ENCODE results near the gene FKBP9.

FKBP9 gene

DNA sequence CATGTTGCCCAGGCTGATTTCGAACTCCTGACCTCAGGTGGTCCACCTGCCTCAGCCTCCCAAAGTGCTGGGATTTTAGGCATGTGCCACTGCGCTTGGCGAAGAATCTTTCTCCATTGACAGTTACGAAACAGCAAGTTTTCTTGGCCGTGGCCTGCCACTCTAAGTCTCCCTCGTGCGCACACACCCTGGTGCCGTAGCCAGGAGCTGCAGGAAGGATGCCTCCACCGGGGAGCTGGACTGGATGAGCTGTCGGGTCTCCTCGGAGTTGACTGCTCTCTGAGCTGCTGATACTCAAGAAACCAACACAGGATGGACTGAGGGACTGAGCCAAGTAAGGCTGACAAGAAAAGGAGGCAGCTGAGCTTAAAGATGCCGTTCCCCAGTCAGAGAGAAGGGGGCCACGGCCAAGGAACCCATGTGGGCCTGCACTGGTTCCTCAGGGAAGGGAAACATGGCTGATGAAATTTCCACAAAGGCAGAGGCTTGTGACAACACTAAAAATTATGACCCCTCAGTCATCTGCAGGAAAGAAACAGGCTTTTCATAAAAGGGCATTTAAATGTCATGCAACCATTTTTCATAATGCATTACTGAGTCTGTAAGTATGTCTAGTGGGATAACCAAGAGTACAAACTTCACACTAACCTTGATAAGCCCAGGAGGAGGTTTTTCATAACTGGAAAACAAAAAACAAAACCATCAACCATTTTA is 27.7 kb upstream of the FKBP9 start:
- TF ChIP-seq ZFX (IDR thresholded peaks at IDR 0.05): no peak
- TF ChIP-seq, protein P1, sequence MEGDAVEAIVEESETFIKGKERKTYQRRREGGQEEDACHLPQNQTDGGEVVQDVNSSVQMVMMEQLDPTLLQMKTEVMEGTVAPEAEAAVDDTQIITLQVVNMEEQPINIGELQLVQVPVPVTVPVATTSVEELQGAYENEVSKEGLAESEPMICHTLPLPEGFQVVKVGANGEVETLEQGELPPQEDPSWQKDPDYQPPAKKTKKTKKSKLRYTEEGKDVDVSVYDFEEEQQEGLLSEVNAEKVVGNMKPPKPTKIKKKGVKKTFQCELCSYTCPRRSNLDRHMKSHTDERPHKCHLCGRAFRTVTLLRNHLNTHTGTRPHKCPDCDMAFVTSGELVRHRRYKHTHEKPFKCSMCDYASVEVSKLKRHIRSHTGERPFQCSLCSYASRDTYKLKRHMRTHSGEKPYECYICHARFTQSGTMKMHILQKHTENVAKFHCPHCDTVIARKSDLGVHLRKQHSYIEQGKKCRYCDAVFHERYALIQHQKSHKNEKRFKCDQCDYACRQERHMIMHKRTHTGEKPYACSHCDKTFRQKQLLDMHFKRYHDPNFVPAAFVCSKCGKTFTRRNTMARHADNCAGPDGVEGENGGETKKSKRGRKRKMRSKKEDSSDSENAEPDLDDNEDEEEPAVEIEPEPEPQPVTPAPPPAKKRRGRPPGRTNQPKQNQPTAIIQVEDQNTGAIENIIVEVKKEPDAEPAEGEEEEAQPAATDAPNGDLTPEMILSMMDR (conservative IDR thresholded peaks at IDR 0.05): no peak
- no peak overlapping the region for H3K27ac ChIP-seq

DNA sequence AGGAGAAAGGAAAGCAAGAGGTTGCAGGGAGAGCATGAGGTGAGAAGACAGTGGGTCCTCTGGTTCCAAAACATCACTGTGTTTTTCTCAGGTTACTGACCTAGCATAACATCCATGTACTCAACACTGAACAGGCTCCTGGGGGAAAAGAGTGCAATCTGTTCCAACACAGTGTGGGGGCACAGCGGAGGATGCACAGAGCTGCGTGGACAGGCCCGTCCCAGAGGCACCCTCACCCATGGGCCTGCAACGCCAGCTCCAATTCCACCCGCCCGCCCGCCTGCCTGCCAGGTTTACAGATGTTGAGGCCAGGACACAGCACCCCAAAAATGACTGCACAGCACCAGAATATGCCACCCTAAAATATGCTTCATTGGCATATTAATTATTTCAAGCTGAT is 26.9 kb upstream of the FKBP9 start:
- H3K27ac ChIP-seq: no peak overlapping the region
- TF ChIP-seq, protein P1 (conservative IDR thresholded peaks at IDR 0.05): no peak
- no peak for TF ChIP-seq ZFX (IDR thresholded peaks at IDR 0.05)

DNA sequence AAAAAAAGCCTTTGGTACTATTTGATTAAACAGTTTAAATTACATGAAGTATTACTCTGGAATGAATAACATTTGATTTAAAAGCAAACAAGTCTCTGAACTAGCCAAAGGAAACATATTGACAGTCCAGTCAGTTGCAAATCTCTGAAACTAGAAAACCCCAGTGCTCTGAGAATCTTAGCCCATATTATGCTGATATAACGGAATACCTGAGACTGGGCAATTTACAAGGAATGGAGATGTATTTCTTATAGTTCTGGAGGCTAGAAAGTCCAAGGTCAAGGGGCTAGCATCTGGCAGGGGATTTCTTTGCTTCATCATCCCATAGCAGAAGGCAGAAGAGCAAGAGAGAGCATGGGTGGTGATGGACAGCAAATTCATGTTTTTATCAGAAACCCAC is 21.7 kb upstream of the FKBP9 start:
- H3K27ac ChIP-seq: no peak overlapping the region

DNA sequence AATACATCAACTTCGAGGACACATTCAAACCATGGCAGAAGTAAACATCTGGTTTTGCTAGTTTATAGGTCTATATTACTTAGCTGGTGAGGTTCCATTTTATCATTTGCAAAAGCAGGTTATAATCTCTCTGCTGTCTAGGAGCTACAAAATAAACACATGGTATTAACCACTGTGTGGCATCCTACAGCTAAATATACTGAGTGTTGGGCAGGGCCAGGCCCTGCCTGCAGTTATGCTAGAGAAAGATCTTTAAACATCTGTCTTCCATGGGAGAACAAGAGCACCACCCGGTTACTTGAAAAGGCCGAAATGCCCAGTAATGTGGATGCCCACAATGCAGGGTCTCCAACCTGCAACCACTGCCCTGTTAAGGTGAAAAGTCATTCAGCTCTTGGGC is 20.6 kb upstream of the FKBP9 start:
- TF ChIP-seq, protein P1 (conservative IDR thresholded peaks at IDR 0.05): no peak
- TF ChIP-seq ZFX (IDR thresholded peaks at IDR 0.05): no peak

More for the DNA sequence above, 21.7 kb upstream of the FKBP9 start:
- no peak for TF ChIP-seq ZFX (IDR thresholded peaks at IDR 0.05)
- TF ChIP-seq, protein P1 (conservative IDR thresholded peaks at IDR 0.05): no peak

DNA sequence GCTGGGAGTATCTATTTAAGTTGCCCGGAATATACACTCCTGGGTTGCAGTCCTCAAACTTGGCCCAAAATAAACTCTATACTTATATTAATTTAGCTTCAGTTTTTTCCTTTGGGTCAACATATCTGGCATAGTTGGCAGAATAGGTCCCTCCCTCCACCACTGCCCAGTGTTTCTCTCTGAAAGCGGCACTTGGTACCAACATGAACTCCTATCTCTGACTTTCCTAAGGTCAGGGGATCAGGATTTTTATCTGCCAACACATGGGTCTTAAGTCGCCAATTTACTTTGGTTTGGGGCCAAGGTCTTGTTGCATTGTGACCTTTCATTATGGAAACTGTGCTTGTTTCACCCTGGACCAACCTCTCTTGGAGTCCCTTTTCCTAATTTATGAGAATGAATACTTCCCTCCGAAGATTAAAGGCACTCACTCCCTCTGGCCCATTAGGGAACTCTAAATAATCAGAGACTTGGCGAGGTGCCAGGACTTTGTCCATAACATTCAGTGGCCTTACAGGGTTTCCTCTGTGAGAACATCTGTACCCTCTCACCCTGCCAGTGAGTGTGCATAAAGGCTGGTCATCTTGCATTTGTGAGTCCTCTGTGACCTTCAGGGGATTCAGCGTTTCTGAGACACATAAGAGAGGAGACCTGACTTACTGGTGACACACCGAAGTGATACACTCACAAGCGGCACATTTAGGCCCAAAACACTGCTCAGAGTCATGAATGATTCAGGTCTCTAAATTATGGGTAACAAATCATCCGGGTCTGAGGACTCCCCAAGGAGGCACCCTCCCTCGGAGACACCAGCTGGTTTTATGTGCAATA is 19.7 kb upstream of the FKBP9 start:
- H3K27ac ChIP-seq: no peak overlapping the region
- TF ChIP-seq, protein P1 (conservative IDR thresholded peaks at IDR 0.05): no peak
- TF ChIP-seq ZFX (IDR thresholded peaks at IDR 0.05): no peak

More for the DNA sequence above, 20.6 kb upstream of the FKBP9 start:
- H3K27ac ChIP-seq: no peak overlapping the region; the same call in 1 of the 2 replicates

DNA sequence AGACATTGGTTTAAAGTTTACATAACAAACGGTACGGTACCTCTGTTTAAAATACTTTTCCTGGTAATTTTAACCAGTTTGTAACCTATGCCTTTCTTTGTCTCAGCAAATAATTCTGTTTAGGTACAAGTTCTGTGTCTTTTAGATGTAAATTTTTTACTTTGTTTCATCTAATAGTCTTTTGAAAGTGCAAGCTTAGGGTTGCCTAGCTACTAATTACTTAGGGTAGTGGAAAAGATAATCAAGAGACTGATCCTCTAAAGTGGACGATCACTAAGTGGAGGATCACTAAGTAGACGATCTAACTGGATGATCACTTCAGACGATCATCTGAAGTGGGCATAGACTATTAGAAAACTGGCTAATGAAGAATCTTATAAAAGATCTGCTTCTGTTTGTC is 16.1 kb upstream of the FKBP9 start:
- TF ChIP-seq, protein P1 (conservative IDR thresholded peaks at IDR 0.05): no peak
- no peak for TF ChIP-seq ZFX (IDR thresholded peaks at IDR 0.05)
- H3K27ac ChIP-seq: no peak overlapping the region

Data from C4-2B (cell line).